Calu3 (cell line): ENCODE data around the gene EXD3. TPM values are rescaled to one million over a fixed set of nuclear protein-coding genes. Genes with fewer than 3 reads are reported as not detected.

Experiments used
- BruUV-seq: library from RNA; stranded (reverse); fragments of 400-500 nt; replicated peaks from 2 replicates; lab custom pipeline; 2021; lab: Mats Ljungman, UMichigan
- CTCF ChIA-PET: fragments of 300-600 bp; sonication (Branson Sonifier 250); formaldehyde crosslinking; loops from one replicate; lab custom pipeline; 2022; ENCODE audit warnings: antibody characterized with exemption; lab: Charles Lee
- DNase-seq: peaks from one replicate; pipeline ENCODE4 v3.0.0; 2022
- H3K27ac Mint-ChIP-seq: one replicate; pipeline ENCODE4 v1.8.0; 2022; ENCODE audit warnings: mixed read lengths; ENCODE audit not compliant: unreplicated experiment
- H3K27me3 Mint-ChIP-seq: one replicate; pipeline ENCODE4 v1.8.0; 2022; ENCODE audit warnings: mixed read lengths; ENCODE audit not compliant: unreplicated experiment
- H3K36me3 Mint-ChIP-seq: one replicate; pipeline ENCODE4 v1.8.0; 2022; ENCODE audit warnings: mild to moderate bottlenecking, moderate library complexity, mixed read lengths; ENCODE audit not compliant: insufficient read depth, unreplicated experiment
- H3K4me1 Mint-ChIP-seq: one replicate; pipeline ENCODE4 v1.8.0; 2022; ENCODE audit warnings: mild to moderate bottlenecking, low read depth, mixed read lengths; ENCODE audit not compliant: unreplicated experiment
- H3K4me3 Mint-ChIP-seq: one replicate; pipeline ENCODE4 v1.8.0; 2022; ENCODE audit warnings: mild to moderate bottlenecking, low read depth, moderate library complexity, mixed read lengths; ENCODE audit not compliant: unreplicated experiment
- H3K9me3 Mint-ChIP-seq: one replicate; pipeline ENCODE4 v1.8.0; 2022; ENCODE audit warnings: low read depth, mixed read lengths; ENCODE audit not compliant: unreplicated experiment
- CTCF ChIP-seq: fragments of 200-600 bp; IDR thresholded peaks from one replicate; pipeline ENCODE4 v1.8.0; 2022; ENCODE audit warnings: antibody characterized with exemption; ENCODE audit not compliant: unreplicated experiment
- intact Hi-C: fragments of 100-400 bp; cut with micrococcal nuclease; formaldehyde crosslinking; loops from one replicate; pipeline ENCODE4 v1.10.0; 2022; ENCODE audit not compliant: unreplicated experiment
- total RNA-seq: library from RNA; stranded (reverse); gene quantifications from 2 replicates; pipeline ENCODE4 v1.2.3, GENCODE V29; 2022

Gene EXD3
- total RNA-seq, 1 experiment from 2014 or later, result 13.2 TPM

GRCh38 chr9:137461663-137462395, 38.9 kb upstream of the EXD3 start:
- Mint-ChIP-seq H3K9me3 (no peaks in the 10 kb centered on the region), H3K27me3 (no peaks in the 10 kb centered on the region), H3K27ac (no peak overlapping the region), H3K36me3 (peaks cover 17% of the 10 kb centered on the region), H3K4me3 (no peak overlapping the region), H3K4me1 (no peaks in the 10 kb centered on the region)
- CTCF ChIA-PET, result no interaction called here
- no peak for TF ChIP-seq CTCF
- intact Hi-C loops, result no loop called here
- DNase-seq, result no peak
- BruUV-seq, result no TSS peak

GRCh38 chr9:137461316-137461662, 38.3 kb upstream of the EXD3 start:
- no peak for TF ChIP-seq CTCF
- no peaks in the 10 kb centered on the region for H3K9me3 Mint-ChIP-seq
- CTCF ChIA-PET, result no interaction called here
- BruUV-seq, result no TSS peak
- H3K27ac Mint-ChIP-seq, result no peak overlapping the region
- no peaks in the 10 kb centered on the region for H3K4me1 Mint-ChIP-seq
- H3K4me3 Mint-ChIP-seq, result no peak overlapping the region
- DNase-seq, result no peak
- intact Hi-C loops, result no loop called here
- peaks cover 17% of the 10 kb centered on the region for H3K36me3 Mint-ChIP-seq
- no peaks in the 10 kb centered on the region for H3K27me3 Mint-ChIP-seq

- no peak for DNase-seq
- Mint-ChIP-seq H3K9me3 (no peaks in the 10 kb centered on the region), H3K4me1 (no peaks in the 10 kb centered on the region), H3K36me3 (peaks cover 17% of the 10 kb centered on the region), H3K27ac (no peak overlapping the region), H3K4me3 (no peak overlapping the region), H3K27me3 (no peaks in the 10 kb centered on the region)
- CTCF ChIA-PET, result no interaction called here
- BruUV-seq, result no TSS peak
- intact Hi-C loops, result no loop called here
- no peak for TF ChIP-seq CTCF
Observed at GRCh38 chr9:137460363-137461315, 37.7 kb upstream of the EXD3 start.

- BruUV-seq, result no TSS peak
Observed at GRCh38 chr9:137459601-137460362, 36.8 kb upstream of the EXD3 start.

More at GRCh38 chr9:137459601-137460362, 36.8 kb upstream of the EXD3 start:
- Mint-ChIP-seq H3K27ac (no peak overlapping the region), H3K4me1 (no peaks in the 10 kb centered on the region), H3K27me3 (no peaks in the 10 kb centered on the region), H3K4me3 (peak overlapping the region; percentile 45), H3K9me3 (no peaks in the 10 kb centered on the region), H3K36me3 (peaks cover 14% of the 10 kb centered on the region)
- CTCF ChIA-PET, result interaction anchor here (1.0 to 1.1 kb wide), 2 partner anchors 37 to 47 kb away, joined by 3 to 4 read pairs; partner anchors contain the start of genes EXD3 and NOXA1
- no peak for TF ChIP-seq CTCF
- no peak for DNase-seq
- intact Hi-C loops, result no loop called here
